NCI-H2227 (cell line): ENCODE results near the gene CABCOCO1.

Experiments
- DNase-seq: peaks from one replicate; lab custom pipeline; 2025; ENCODE audit not compliant: unreplicated experiment; lab: John Stamatoyannopoulos, UW

The CABCOCO1 gene

GRCh38 chr10:61812920-61813319 is 150.2 kb downstream of the CABCOCO1 start:
- DNase-seq, result no peak

- DNase-seq, result no peak
These were observed 151.4 kb downstream of the CABCOCO1 start for GRCh38 chr10:61814160-61814559.

DNA sequence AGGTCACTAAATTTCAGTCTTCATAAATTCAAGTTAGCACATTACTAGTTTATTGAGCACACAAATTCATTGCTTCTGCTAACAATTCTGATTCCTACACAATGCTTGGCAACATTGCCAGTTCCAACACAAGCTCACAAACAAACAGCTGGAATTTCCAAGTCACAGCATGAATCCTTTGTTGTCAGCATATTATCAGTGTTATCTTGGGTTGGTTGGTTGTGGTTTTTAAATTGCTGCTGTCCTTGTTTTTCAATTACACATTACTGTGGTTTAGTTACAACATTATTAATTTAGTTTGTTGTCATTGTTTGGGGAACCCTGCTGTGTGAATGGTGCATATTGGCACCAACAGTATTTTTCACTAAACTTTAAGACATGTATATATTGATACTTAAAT is 152.8 kb downstream of the CABCOCO1 start:
- DNase-seq, result no peak
